Measurements from ENCODE around the gene HOXC5.

The HOXC5 gene

GRCh38 chr12:53986686-53987483, 46.0 kb upstream of the HOXC5 start:
- no peak for TF ChIP-seq CTCF (IDR thresholded peaks at IDR 0.05; ENCODE audit: control insufficient read depth, insufficient read depth, low read depth, low read length, missing control alignments)
- no peak for DNase-seq (ENCODE audit: low read depth)
- peak overlapping the region; percentile 64 for H3K4me3 ChIP-seq (ENCODE audit: control insufficient read depth, low read depth, low read length)

GRCh38 chr12:53987787-53988230, 45.0 kb upstream of the HOXC5 start:
- TF ChIP-seq CTCF (IDR thresholded peaks at IDR 0.05; ENCODE audit: control insufficient read depth, insufficient read depth, low read depth, low read length, missing control alignments): no peak
- no peak for DNase-seq (ENCODE audit: low read depth)
- peak overlapping the region; percentile 64 for H3K4me3 ChIP-seq (ENCODE audit: control insufficient read depth, low read depth, low read length)

- no peak for DNase-seq (ENCODE audit: low read depth)
- H3K4me3 ChIP-seq (ENCODE audit: control insufficient read depth, low read depth, low read length): no peak overlapping the region
- TF ChIP-seq CTCF (IDR thresholded peaks at IDR 0.05; ENCODE audit: control insufficient read depth, insufficient read depth, low read depth, low read length, missing control alignments): no peak
Measured at GRCh38 chr12:53988541-53989226, 44.2 kb upstream of the HOXC5 start.

GRCh38 chr12:53989227-53990113, 43.4 kb upstream of the HOXC5 start:
- no peak for DNase-seq (ENCODE audit: low read depth)
- peak; percentile 59 for TF ChIP-seq CTCF (IDR thresholded peaks at IDR 0.05; ENCODE audit: control insufficient read depth, insufficient read depth, low read depth, low read length, missing control alignments)
- peak overlapping the region; percentile 32 for H3K4me3 ChIP-seq (ENCODE audit: control insufficient read depth, low read depth, low read length)

GRCh38 chr12:53990311-53991076, 42.4 kb upstream of the HOXC5 start:
- no peak for TF ChIP-seq CTCF (IDR thresholded peaks at IDR 0.05; ENCODE audit: control insufficient read depth, insufficient read depth, low read depth, low read length, missing control alignments)
- H3K4me3 ChIP-seq (ENCODE audit: control insufficient read depth, low read depth, low read length): peak overlapping the region; percentile 25
- DNase-seq (ENCODE audit: low read depth): no peak

- no peak for TF ChIP-seq CTCF (IDR thresholded peaks at IDR 0.05; ENCODE audit: control insufficient read depth, insufficient read depth, low read depth, low read length, missing control alignments)
- peak overlapping the region; percentile 25 for H3K4me3 ChIP-seq (ENCODE audit: control insufficient read depth, low read depth, low read length)
- no peak for DNase-seq (ENCODE audit: low read depth)
Measured at GRCh38 chr12:53991077-53991460, 41.8 kb upstream of the HOXC5 start.
